K562 (cell line): ENCODE data around the gene PRSS57. TPM values are rescaled to one million over a fixed set of nuclear protein-coding genes. Genes with fewer than 3 reads are reported as not detected.
A peak's percentile ranks its signal among the peaks of the same experiment; 100 is the strongest.

Experiments
- ARHGAP35 ChIP-seq: fragments of 450-650 bp; IDR thresholded peaks from 2 replicates; pipeline ENCODE4 v1.6.1; 2018; ENCODE audit not compliant: partially characterized antibody
- CBFB ChIP-seq: sonication (generic); formaldehyde crosslinking; IDR thresholded peaks from 2 replicates; pipeline ENCODE4 v1.4.0; 2020; ENCODE audit warnings: mild to moderate bottlenecking, missing genetic modification reagents
- CBX1 ChIP-seq: sonication (generic); IDR thresholded peaks from 2 replicates; pipeline ENCODE4 v1.6.1; 2016; ENCODE audit warnings: antibody characterized with exemption, low read depth, mild to moderate bottlenecking
- ERF ChIP-seq: fragments of 450-650 bp; formaldehyde crosslinking; IDR thresholded peaks from 2 replicates; pipeline ENCODE4 v1.4.0; 2020; ENCODE audit warnings: mild to moderate bottlenecking, mixed read lengths
- FOXK2 ChIP-seq, 2 experiments: fragments of 450-650 bp; IDR thresholded peaks in 1 of 2; conservative IDR thresholded peaks in 1 of 2; 2 replicates each; pipeline ENCODE4 v1.6.1; 2016; ENCODE audit warnings: low read depth in 2 of 2, mild to moderate bottlenecking in 1 of 2
- GABPA ChIP-seq: fragments of 200-800 bp; sonication (Bioruptor generic); conservative IDR thresholded peaks from 2 replicates; pipeline ENCODE4 v1.6.1; 2016; ENCODE audit warnings: low read depth, missing genetic modification characterization, missing compliant biosample characterization
- KAT7 ChIP-seq: sonication (generic); formaldehyde crosslinking; IDR thresholded peaks from 2 replicates; pipeline ENCODE4 v1.8.0; 2022; ENCODE audit warnings: missing genetic modification reagents, mild to moderate bottlenecking, borderline replicate concordance
- KHSRP ChIP-seq: fragments of 450-650 bp; IDR thresholded peaks from 2 replicates; pipeline ENCODE4 v1.6.1; 2017
- NFE2 ChIP-seq: IDR thresholded peaks from 2 replicates; pipeline ENCODE4 v1.6.1; 2014; ENCODE audit warnings: antibody characterized with exemption, low read depth
- NFIC ChIP-seq: fragments of 450-650 bp; IDR thresholded peaks from 2 replicates; pipeline ENCODE4 v1.6.1; 2017; ENCODE audit warnings: mild to moderate bottlenecking, inconsistent platforms
- NFIX ChIP-seq: fragments of 250-450 bp; sonication (Bioruptor Pico); IDR thresholded peaks from 2 replicates; pipeline ENCODE4 v1.4.0; 2020; ENCODE audit warnings: low read depth, mild to moderate bottlenecking, moderate library complexity
- NONO ChIP-seq, 2 experiments: fragments of 200-400 bp in 1 of 2; fragments of 450-650 bp in 1 of 2; formaldehyde crosslinking in 1 of 2; IDR thresholded peaks; 2 replicates each; pipeline ENCODE4 v1.6.1; 2017; ENCODE audit warnings: low read depth in 2 of 2, mild to moderate bottlenecking in 2 of 2, moderate library complexity in 2 of 2, low read length in 1 of 2
- PURB ChIP-seq: sonication (generic); formaldehyde crosslinking; IDR thresholded peaks from 2 replicates; pipeline ENCODE4 v1.9.0; 2021; ENCODE audit warnings: low read depth, mild to moderate bottlenecking, missing genetic modification reagents
- RBBP5 ChIP-seq: fragments of 200-600 bp; sonication (generic); IDR thresholded peaks from 2 replicates; pipeline ENCODE4 v1.6.1; 2012; ENCODE audit warnings: borderline replicate concordance, mild to moderate bottlenecking, low read length, control low read depth, inconsistent platforms; ENCODE audit not compliant: insufficient read depth, poor library complexity, severe bottlenecking
- RBFOX2 ChIP-seq: fragments of 200-400 bp; formaldehyde crosslinking; IDR thresholded peaks from 2 replicates; pipeline ENCODE4 v1.6.1; 2017; ENCODE audit warnings: low read depth, mild to moderate bottlenecking, low read length, moderate library complexity
- SIN3B ChIP-seq: fragments of 450-650 bp; IDR thresholded peaks from 2 replicates; pipeline ENCODE4 v1.6.1; 2017; ENCODE audit warnings: low read depth, mild to moderate bottlenecking, moderate library complexity
- TAF1 ChIP-seq: IDR thresholded peaks from 2 replicates; pipeline ENCODE4 v1.6.1; 2011; ENCODE audit warnings: mild to moderate bottlenecking, low read length, moderate library complexity; ENCODE audit not compliant: insufficient read depth, control insufficient read depth, severe bottlenecking; ENCODE audit errors: extremely low read depth
- TCF7 ChIP-seq: sonication (generic); IDR thresholded peaks from 2 replicates; pipeline ENCODE4 v1.6.1; 2016; ENCODE audit warnings: antibody characterized with exemption, borderline replicate concordance
- WHSC1 ChIP-seq: IDR thresholded peaks from one replicate; pipeline ENCODE4 v1.6.1; 2012; ENCODE audit warnings: low read length, control low read depth, inconsistent platforms
- ZBTB9 ChIP-seq: fragments of 450-650 bp; formaldehyde crosslinking; IDR thresholded peaks from 2 replicates; pipeline ENCODE4 v1.4.0; 2020; ENCODE audit warnings: mild to moderate bottlenecking, moderate library complexity
- ZNF41 ChIP-seq: fragments of 250-450 bp; sonication (Bioruptor Pico); conservative IDR thresholded peaks from 2 replicates; pipeline ENCODE4 v1.4.0; 2020; ENCODE audit warnings: mild to moderate bottlenecking
- ZNF444 ChIP-seq: fragments of 250-450 bp; sonication (Bioruptor Pico); IDR thresholded peaks from 2 replicates; pipeline ENCODE4 v1.4.0; 2020; ENCODE audit warnings: mild to moderate bottlenecking, moderate library complexity
- ZNF717 ChIP-seq: fragments of 250-450 bp; sonication (Bioruptor Pico); IDR thresholded peaks from 2 replicates; pipeline ENCODE4 v1.5.0; 2021
- polyA plus RNA-seq, 8 experiments: library from polyadenylated mRNA; depleted of rRNA in 4 of 8; stranded (reverse) in 5 of 8; unstranded in 3 of 8; fragments of >200 nt; fragmentation: Nextera tagmentation in 2 of 8; fragmentation: Illumina TruSeq in 1 of 8; extraction: Ambion mirVana in 2 of 8; extraction: Trizol in 1 of 8; gene quantifications; 2 replicates each; pipeline versions ENCODE4 v1.2.1 to v1.2.3, GENCODE V29; 2011 to 2014; ENCODE audit warnings: inconsistent platforms in 1 of 8, missing spikeins in 1 of 8
- total RNA-seq, 7 experiments: library from RNA; depleted of rRNA in 6 of 7; stranded (reverse); fragments of >200 nt in 6 of 7; fragmentation: Illumina TruSeq in 2 of 7; extraction: Trizol in 2 of 7; gene quantifications; 2 replicates each; pipeline versions ENCODE4 v1.2.1 to v1.2.3, GENCODE V29; 2011 to 2021; ENCODE audit warnings: low replicate concordance in 1 of 7
- TF ChIP-seq, protein P1 (sequence below): fragments of 250-450 bp; sonication (Bioruptor Pico); IDR thresholded peaks from 2 replicates; pipeline ENCODE4 v1.5.0; 2021
- TF ChIP-seq, protein P2 (sequence below): sonication (generic); formaldehyde crosslinking; IDR thresholded peaks from 2 replicates; pipeline ENCODE4 v1.8.0; 2022; ENCODE audit warnings: mild to moderate bottlenecking, missing genetic modification reagents
- TF ChIP-seq, protein P3 (sequence below): fragments of 250-450 bp; sonication (Bioruptor Pico); IDR thresholded peaks from 2 replicates; pipeline ENCODE4 v1.8.0; 2022; ENCODE audit warnings: moderate library complexity, mild to moderate bottlenecking, inconsistent platforms

The PRSS57 gene
- total and polyA plus RNA-seq, 9 of the 15 experiments (the other 6 are each of a cell fraction or from before 2014, with no cell fraction given) = 0.06 to 2.5 (median 1.3) TPM; not detected in 3

- TF ChIP-seq FOXK2 (conservative IDR thresholded peaks at IDR 0.05 in 1 of 2, IDR thresholded peaks at IDR 0.05 in 1 of 2; ENCODE audit: low read depth in 2 of 2) (no peak), SIN3B (0 out of 2 replicates have a peak, but pooled peaks have one; percentile 80), ZBTB9 (no peak), GABPA (tag) (peak; percentile 44; the same call in 1 of the 2 replicates), ZNF444 (CRISPR knock-in tag) (no peak), NFIC (no peak), PURB (no peak), NFE2 (0 out of 2 replicates have a peak, but pooled peaks have one; percentile 2), KHSRP (no peak), KAT7 (no peak), NONO (IDR thresholded peaks at IDR 0.05; ENCODE audit: low read depth in 2 of 2, low read length in 1 of 2) (peak in 1 of 2 experiments; percentile 86; a peak in 1 of 4 replicates), ZNF41 (CRISPR knock-in tag) (no peak), RBFOX2 (peak; percentile 5; the same call in 1 of the 2 replicates), ZNF717 (CRISPR knock-in tag) (no peak), CBFB (no peak), ERF (0 out of 2 replicates have a peak, but pooled peaks have one; percentile 83), CBX1 (peak; percentile 29; the same call in 1 of the 2 replicates), WHSC1 (no peak), TCF7 (no peak), RBBP5 (peak; percentile 28), NFIX (CRISPR knock-in tag) (no peak), TAF1 (no peak), ARHGAP35 (no peak)
- TF ChIP-seq, protein P1, sequence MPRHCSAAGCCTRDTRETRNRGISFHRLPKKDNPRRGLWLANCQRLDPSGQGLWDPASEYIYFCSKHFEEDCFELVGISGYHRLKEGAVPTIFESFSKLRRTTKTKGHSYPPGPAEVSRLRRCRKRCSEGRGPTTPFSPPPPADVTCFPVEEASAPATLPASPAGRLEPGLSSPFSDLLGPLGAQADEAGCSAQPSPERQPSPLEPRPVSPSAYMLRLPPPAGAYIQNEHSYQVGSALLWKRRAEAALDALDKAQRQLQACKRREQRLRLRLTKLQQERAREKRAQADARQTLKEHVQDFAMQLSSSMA = 0 out of 2 replicates have a peak, but pooled peaks have one; percentile 27
- TF ChIP-seq, protein P2, sequence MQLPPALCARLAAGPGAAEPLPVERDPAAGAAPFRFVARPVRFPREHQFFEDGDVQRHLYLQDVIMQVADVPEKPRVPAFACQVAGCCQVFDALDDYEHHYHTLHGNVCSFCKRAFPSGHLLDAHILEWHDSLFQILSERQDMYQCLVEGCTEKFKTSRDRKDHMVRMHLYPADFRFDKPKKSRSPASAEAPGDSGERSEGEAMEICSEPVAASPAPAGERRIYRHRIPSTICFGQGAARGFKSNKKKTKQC (CRISPR knock-in tag) = 0 out of 2 replicates have a peak, but pooled peaks have one; percentile 81
- TF ChIP-seq, protein P3, sequence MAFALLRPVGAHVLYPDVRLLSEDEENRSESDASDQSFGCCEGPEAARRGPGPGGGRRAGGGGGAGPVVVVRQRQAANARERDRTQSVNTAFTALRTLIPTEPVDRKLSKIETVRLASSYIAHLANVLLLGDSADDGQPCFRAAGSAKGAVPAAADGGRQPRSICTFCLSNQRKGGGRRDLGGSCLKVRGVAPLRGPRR (CRISPR knock-in tag) = no peak
These were observed 15.6 kb downstream of the PRSS57 start (continued) for GRCh38 chr19:679418-680286.
